ENCODE data around the gene USP25. TPM values are rescaled to one million over a fixed set of nuclear protein-coding genes. Genes with fewer than 3 reads are reported as not detected.

Gene USP25
- total and polyA plus RNA-seq, 2 of the 8 experiments (the other 6 are each of a cell fraction or from before 2014, with no cell fraction given) = 11.2 to 48.1 TPM

- no peak for TF ChIP-seq SAP30 (IDR thresholded peaks at IDR 0.05; ENCODE audit: insufficient read depth, insufficient replicate concordance, low read length)
Observed at GRCh38 chr21:15774590-15774989, 44.8 kb downstream of the USP25 start (continued).

All from H1 (cell line).